CD4-positive, CD25-positive, alpha-beta regulatory T cell (primary cell): ENCODE measurements around the gene PLXNA4. TPM values are rescaled to one million over a fixed set of nuclear protein-coding genes. Genes with fewer than 3 reads are reported as not detected.

ENCODE experiments used
- ATAC-seq, 2 donors: fragments of 150-1000 bp; cut with Tn5 transposase; one replicate each; pipeline ENCODE4 v1.10.0; 2021; ENCODE audit warnings: low read depth in 2 of 2, moderate number of reproducible peaks in 2 of 2, moderate library complexity in 1 of 2
- DNase-seq, 3 donors: peaks; one replicate each; pipeline versions ENCODE4 v3.0.0 to v3.0.0-alpha.2; 2012 to 2022; ENCODE audit warnings: mixed read lengths in 1 of 3
- H3K27ac ChIP-seq: one replicate; pipeline ENCODE4 v1.7.0; 2013; ENCODE audit warnings: mild to moderate bottlenecking, low read length; ENCODE audit not compliant: insufficient read depth, poor library complexity, severe bottlenecking
- H3K27me3 ChIP-seq: one replicate; pipeline ENCODE4 v1.7.0; 2013; ENCODE audit warnings: low read length; ENCODE audit not compliant: control insufficient read depth, insufficient read depth
- H3K36me3 ChIP-seq: one replicate; pipeline ENCODE4 v1.7.0; 2013; ENCODE audit warnings: mild to moderate bottlenecking, low read length, moderate library complexity; ENCODE audit not compliant: control insufficient read depth, insufficient read depth
- H3K4me1 ChIP-seq: 2 replicates; pipeline ENCODE4 v1.7.0; 2013; ENCODE audit warnings: mild to moderate bottlenecking, low read length; ENCODE audit not compliant: insufficient read depth, control insufficient read depth, poor library complexity, severe bottlenecking
- H3K4me3 ChIP-seq: one replicate; pipeline ENCODE4 v1.7.0; 2013; ENCODE audit warnings: low read depth, mild to moderate bottlenecking, low read length, moderate library complexity
- H3K9me3 ChIP-seq, 2 experiments: 1 replicate in 1 of 2; 2 replicates in 1 of 2; pipeline ENCODE4 v1.7.0; 2013; ENCODE audit warnings: low read length in 2 of 2, mild to moderate bottlenecking in 1 of 2, moderate library complexity in 1 of 2; ENCODE audit not compliant: control insufficient read depth in 2 of 2
- H3K27ac Mint-ChIP-seq, 3 donors: one replicate each; pipeline ENCODE4 v1.8.0; 2020 to 2022; ENCODE audit warnings: mild to moderate bottlenecking in 3 of 3, mixed read lengths in 3 of 3, moderate library complexity in 2 of 3
- H3K27me3 Mint-ChIP-seq: one replicate; pipeline ENCODE4 v1.8.0; 2022; ENCODE audit warnings: mild to moderate bottlenecking, mixed read lengths
- H3K36me3 Mint-ChIP-seq: one replicate; pipeline ENCODE4 v1.8.0; 2020; ENCODE audit warnings: mixed read lengths
- H3K4me1 Mint-ChIP-seq, 4 donors: one replicate each; pipeline ENCODE4 v1.8.0; 2020 to 2022; ENCODE audit warnings: mixed read lengths in 4 of 4, mild to moderate bottlenecking in 1 of 4
- H3K4me3 Mint-ChIP-seq, 4 donors: one replicate each; pipeline ENCODE4 v1.8.0; 2020 to 2022; ENCODE audit warnings: mild to moderate bottlenecking in 4 of 4, mixed read lengths in 4 of 4, moderate library complexity in 3 of 4
- H3K9me3 Mint-ChIP-seq, 7 donors: one replicate each; pipeline ENCODE4 v1.8.0; 2020 to 2022; ENCODE audit warnings: mixed read lengths in 7 of 7, mild to moderate bottlenecking in 3 of 7, moderate library complexity in 2 of 7
- polyA plus RNA-seq, 4 donors: library from polyadenylated mRNA; unstranded; fragments of 300-500 nt; fragmentation: Illumina TruSeq; gene quantifications; one replicate each; pipeline ENCODE4 v1.2.3, GENCODE V29; 2021
- total RNA-seq: library from RNA; stranded (reverse); gene quantifications from one replicate; pipeline ENCODE4 v1.2.3, GENCODE V29; 2022

The PLXNA4 gene
- total and polyA plus RNA-seq, 5 donors from 2014 or later, result 0.27 TPM; not detected in 4

DNA sequence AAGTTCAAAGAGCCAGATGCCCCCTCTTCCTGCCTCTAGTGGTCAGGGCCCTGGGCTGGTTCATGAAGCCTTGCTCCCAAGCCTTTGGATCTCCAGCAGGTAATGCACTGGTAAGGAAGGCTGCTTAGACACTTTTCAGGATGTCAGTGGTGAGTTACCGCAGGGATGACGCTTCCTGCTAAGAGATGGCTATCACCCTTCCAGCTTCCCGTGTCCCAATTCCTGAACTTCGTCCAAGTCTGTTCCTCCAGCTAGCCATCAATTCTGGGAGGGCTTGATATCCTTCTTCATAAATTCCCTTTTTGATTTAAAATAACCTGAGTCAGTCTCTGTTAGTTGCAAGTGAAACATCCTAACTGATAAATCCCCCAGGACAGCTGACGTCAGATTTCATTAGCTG, 221.2 kb downstream of the PLXNA4 start:
- ATAC-seq (no peak), DNase-seq (no peak)
- H3K4me1 Mint-ChIP-seq, result no peaks in the 10 kb centered on the region
- H3K36me3 ChIP-seq, result no peaks in the 10 kb centered on the region
- H3K27ac ChIP-seq, result no peak overlapping the region
- H3K4me3 Mint-ChIP-seq, result no peak overlapping the region
- H3K27me3 ChIP-seq, result no peaks in the 10 kb centered on the region
- H3K4me3 ChIP-seq, result no peak overlapping the region
- no peaks in the 10 kb centered on the region for H3K36me3 Mint-ChIP-seq
- H3K9me3 ChIP-seq, result no peaks in the 10 kb centered on the region
- H3K4me1 ChIP-seq, result no peaks in the 10 kb centered on the region
- peaks cover 10% of the 10 kb centered on the region for H3K27me3 Mint-ChIP-seq
- peaks cover 0 to 1% (median 0%) of the 10 kb centered on the region in 7 donors for H3K9me3 Mint-ChIP-seq
- H3K27ac Mint-ChIP-seq, result no peak overlapping the region

DNA sequence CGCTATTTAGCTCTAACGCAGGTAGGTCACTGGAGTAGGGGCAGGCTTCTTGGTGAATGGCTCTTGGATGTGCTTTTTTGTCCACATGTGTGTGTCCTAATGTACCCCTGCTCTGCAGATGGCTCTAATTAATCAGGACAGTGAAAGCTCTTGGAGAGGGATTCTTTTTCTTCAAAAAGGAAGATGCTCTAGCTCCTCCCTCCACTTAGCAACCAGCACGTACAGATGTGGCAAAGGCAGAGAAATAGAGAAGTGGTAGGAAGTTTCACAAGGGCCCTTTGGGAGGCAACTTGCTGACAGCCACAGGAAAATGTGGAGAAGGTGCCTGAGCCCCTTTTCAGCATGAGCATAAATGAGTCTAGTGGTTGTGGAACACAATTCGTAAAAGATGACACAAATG, 221.7 kb downstream of the PLXNA4 start:
- DNase-seq, result no peak
- no peak overlapping the region for H3K4me3 ChIP-seq
- no peak overlapping the region for H3K27ac ChIP-seq
- peaks cover 0 to 1% (median 0%) of the 10 kb centered on the region in 7 donors for H3K9me3 Mint-ChIP-seq
- H3K4me1 ChIP-seq, result no peaks in the 10 kb centered on the region
- no peaks in the 10 kb centered on the region for H3K36me3 ChIP-seq
- H3K27ac Mint-ChIP-seq, result no peak overlapping the region
- ATAC-seq, result no peak
- H3K9me3 ChIP-seq, result no peaks in the 10 kb centered on the region
- no peaks in the 10 kb centered on the region for H3K27me3 ChIP-seq
- H3K4me3 Mint-ChIP-seq, result no peak overlapping the region
- H3K27me3 Mint-ChIP-seq, result peaks cover 10% of the 10 kb centered on the region
- no peaks in the 10 kb centered on the region for H3K36me3 Mint-ChIP-seq
- H3K4me1 Mint-ChIP-seq, result no peaks in the 10 kb centered on the region

DNA sequence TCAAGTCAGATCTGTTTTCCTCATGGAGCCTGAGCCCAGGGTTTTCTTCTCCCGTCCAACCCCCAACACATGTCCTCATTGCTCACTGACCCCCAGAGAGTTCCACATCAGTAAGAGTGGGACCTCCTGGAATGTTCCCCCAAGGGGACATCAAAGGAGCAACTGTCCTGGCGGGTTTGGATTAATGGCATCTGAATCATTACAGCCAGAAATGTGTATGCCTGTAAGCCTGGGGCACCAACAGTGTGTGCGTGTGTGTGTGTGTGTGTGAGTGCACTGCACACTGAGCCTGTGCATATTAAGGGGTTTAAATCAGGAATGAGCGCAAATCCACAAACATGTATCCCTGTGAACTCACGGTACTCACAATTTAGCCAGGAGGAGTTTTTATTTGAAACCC, 222.3 kb downstream of the PLXNA4 start:
- Mint-ChIP-seq H3K27me3 (peaks cover 10% of the 10 kb centered on the region), H3K4me3 (no peak overlapping the region)

DNA sequence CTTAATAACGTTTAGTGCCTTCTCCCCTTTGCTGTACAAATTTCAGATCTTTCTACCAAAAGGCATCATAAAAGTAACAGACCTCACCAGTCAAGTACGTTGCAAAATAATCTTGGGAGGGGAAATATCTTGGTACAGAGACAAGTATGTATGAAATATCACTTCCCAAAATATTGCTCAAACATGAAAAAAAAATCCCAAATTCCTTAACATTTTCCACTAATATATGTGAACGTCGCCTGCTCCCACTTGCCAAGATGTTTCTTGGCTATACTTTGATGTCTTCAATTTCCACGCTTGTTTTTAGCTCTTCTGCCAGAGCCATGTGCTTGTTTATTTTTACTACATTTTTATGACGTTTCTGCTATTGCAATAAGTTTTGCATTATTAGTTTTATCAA, 223.5 kb downstream of the PLXNA4 start:
- Mint-ChIP-seq H3K9me3 (peaks cover 0 to 1% (median 0%) of the 10 kb centered on the region in 7 donors), H3K27me3 (peaks cover 10% of the 10 kb centered on the region), H3K4me1 (no peaks in the 10 kb centered on the region), H3K27ac (no peak overlapping the region), H3K4me3 (no peak overlapping the region), H3K36me3 (no peaks in the 10 kb centered on the region)
- H3K27ac ChIP-seq, result no peak overlapping the region
- no peaks in the 10 kb centered on the region for H3K36me3 ChIP-seq
- H3K9me3 ChIP-seq, result no peaks in the 10 kb centered on the region
- no peak overlapping the region for H3K4me3 ChIP-seq
- DNase-seq, result no peak
- no peaks in the 10 kb centered on the region for H3K27me3 ChIP-seq
- H3K4me1 ChIP-seq, result no peaks in the 10 kb centered on the region
- no peak for ATAC-seq

More for the DNA sequence above, 222.3 kb downstream of the PLXNA4 start:
- H3K9me3 Mint-ChIP-seq, result peaks cover 0 to 1% (median 0%) of the 10 kb centered on the region in 7 donors
- no peaks in the 10 kb centered on the region for H3K36me3 Mint-ChIP-seq
- H3K36me3 ChIP-seq, result no peaks in the 10 kb centered on the region
- H3K9me3 ChIP-seq, result no peaks in the 10 kb centered on the region
- no peak overlapping the region for H3K27ac ChIP-seq
- no peak overlapping the region for H3K4me3 ChIP-seq
- no peak for DNase-seq
- no peaks in the 10 kb centered on the region for H3K4me1 ChIP-seq
- no peaks in the 10 kb centered on the region for H3K27me3 ChIP-seq
- H3K4me1 Mint-ChIP-seq, result no peaks in the 10 kb centered on the region
- no peak for ATAC-seq
- H3K27ac Mint-ChIP-seq, result no peak overlapping the region

DNA sequence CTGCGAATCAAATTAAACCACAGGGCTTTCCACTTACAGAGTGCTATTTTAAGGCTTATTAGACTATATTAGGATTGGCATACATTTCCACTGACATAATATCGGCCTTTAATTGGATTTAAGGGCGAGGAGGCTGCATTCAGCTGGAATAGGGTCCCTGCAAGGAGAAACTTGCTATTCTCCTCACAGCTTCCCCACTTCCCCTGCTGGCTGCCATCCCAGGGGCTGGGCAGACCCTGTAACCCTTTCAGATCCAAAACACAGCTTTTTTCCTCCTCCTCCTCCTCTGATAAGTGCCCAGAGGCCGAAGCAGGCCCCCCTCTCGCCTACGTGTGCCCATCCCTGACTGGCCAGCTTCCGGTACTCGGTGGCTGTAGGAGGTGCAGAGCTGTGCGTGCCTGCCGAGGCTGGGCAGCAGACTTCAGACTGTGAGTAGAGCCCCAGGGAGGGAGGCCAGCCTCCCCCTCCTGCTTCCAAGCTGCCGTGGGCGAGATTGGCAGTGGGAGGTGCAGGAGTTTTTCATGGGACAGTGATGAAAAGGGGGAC, 224.2 kb downstream of the PLXNA4 start:
- no peaks in the 10 kb centered on the region for H3K27me3 ChIP-seq
- Mint-ChIP-seq H3K36me3 (no peaks in the 10 kb centered on the region), H3K27me3 (peaks cover 10% of the 10 kb centered on the region), H3K4me3 (no peak overlapping the region), H3K9me3 (peaks cover 0 to 1% (median 0%) of the 10 kb centered on the region in 7 donors), H3K27ac (no peak overlapping the region), H3K4me1 (no peaks in the 10 kb centered on the region)
- no peak for DNase-seq
- no peak overlapping the region for H3K27ac ChIP-seq
- H3K9me3 ChIP-seq, result no peaks in the 10 kb centered on the region
- H3K4me3 ChIP-seq, result no peak overlapping the region
- H3K36me3 ChIP-seq, result no peaks in the 10 kb centered on the region
- no peaks in the 10 kb centered on the region for H3K4me1 ChIP-seq
- no peak for ATAC-seq

DNA sequence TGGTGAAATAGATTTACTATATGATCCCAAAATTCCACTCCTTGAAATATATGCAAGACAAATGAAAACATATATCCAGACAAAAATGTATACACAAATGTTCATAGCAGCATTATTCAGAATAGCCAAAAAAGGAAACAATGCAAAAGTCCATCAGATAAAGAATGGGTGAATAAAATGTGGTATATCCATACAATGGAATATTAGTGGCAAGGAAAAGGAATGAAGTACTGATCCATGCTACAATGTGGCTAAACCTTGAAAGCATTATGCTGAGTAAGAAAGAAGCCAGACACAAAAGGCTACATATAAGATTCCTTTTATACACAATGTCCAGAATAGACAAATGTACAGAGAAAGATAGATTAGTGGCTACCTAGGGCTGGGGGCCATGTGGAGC, 225.5 kb downstream of the PLXNA4 start:
- Histone ChIP-seq H3K4me1 (no peaks in the 10 kb centered on the region), H3K27ac (no peak overlapping the region), H3K9me3 (no peaks in the 10 kb centered on the region), H3K27me3 (no peaks in the 10 kb centered on the region), H3K36me3 (no peaks in the 10 kb centered on the region), H3K4me3 (no peak overlapping the region)
- H3K36me3 Mint-ChIP-seq, result no peaks in the 10 kb centered on the region
- H3K4me1 Mint-ChIP-seq, result no peaks in the 10 kb centered on the region
- ATAC-seq, result no peak
- DNase-seq, result no peak
- H3K4me3 Mint-ChIP-seq, result no peak overlapping the region
- H3K27ac Mint-ChIP-seq, result no peak overlapping the region
- H3K9me3 Mint-ChIP-seq, result peaks cover 0 to under 1% (median 0%) of the 10 kb centered on the region in 7 donors
- peaks cover 10% of the 10 kb centered on the region for H3K27me3 Mint-ChIP-seq

DNA sequence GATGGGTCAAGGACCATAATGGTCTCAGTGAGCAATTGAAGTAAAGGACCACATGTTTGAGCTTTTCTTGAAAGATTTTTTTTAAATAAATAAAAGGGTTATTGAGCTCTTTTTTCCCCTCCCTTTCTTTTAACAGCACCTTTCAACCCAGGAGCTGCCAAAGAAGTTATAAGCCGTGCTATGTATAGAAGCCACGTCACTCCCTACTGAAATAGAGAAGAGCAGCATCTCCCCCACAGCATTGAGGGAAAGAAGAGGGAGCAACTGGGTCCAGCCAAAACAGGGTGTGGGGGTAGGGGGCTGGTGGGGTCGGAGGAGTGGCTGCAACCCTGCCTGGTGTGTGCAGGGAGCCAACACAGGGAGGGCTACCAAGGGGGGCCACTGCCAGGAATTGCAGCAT, 227.2 kb downstream of the PLXNA4 start:
- Mint-ChIP-seq H3K36me3 (no peaks in the 10 kb centered on the region), H3K9me3 (no peaks in the 10 kb centered on the region), H3K4me3 (no peak overlapping the region), H3K4me1 (no peaks in the 10 kb centered on the region), H3K27ac (no peak overlapping the region), H3K27me3 (peaks cover 14% of the 10 kb centered on the region)
- ATAC-seq, result no peak
- Histone ChIP-seq H3K27me3 (no peaks in the 10 kb centered on the region), H3K4me1 (no peaks in the 10 kb centered on the region), H3K36me3 (no peaks in the 10 kb centered on the region), H3K9me3 (no peaks in the 10 kb centered on the region), H3K27ac (no peak overlapping the region), H3K4me3 (no peak overlapping the region)
- DNase-seq, result no peak

DNA sequence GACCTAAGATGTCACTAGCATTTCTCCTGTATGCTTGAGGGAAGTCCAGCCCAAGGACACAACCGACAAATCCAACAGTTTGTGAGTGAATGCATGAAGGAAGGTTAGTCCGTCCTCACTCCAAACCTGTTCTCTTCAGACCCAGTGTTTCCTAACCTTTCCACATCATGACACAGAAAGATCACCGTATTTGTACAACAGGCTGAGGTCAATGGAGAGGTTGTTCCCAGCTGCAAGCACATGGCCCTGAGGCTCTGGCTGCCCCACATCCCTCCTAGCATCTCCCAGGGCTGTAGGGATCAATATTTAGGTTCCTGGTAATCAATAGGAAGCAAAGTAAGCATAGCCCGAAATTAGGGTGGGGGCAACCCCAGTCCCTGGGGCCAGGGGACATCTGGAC, 227.9 kb downstream of the PLXNA4 start:
- DNase-seq (no peak), ATAC-seq (no peak)
- H3K4me1 Mint-ChIP-seq, result no peaks in the 10 kb centered on the region
- H3K9me3 Mint-ChIP-seq, result no peaks in the 10 kb centered on the region
- Histone ChIP-seq H3K27me3 (no peaks in the 10 kb centered on the region), H3K36me3 (no peaks in the 10 kb centered on the region), H3K9me3 (no peaks in the 10 kb centered on the region), H3K27ac (no peak overlapping the region), H3K4me3 (no peak overlapping the region), H3K4me1 (no peaks in the 10 kb centered on the region)
- peaks cover 9% of the 10 kb centered on the region for H3K27me3 Mint-ChIP-seq
- H3K27ac Mint-ChIP-seq, result no peak overlapping the region
- no peaks in the 10 kb centered on the region for H3K36me3 Mint-ChIP-seq
- H3K4me3 Mint-ChIP-seq, result no peak overlapping the region
